GM21717 (cell line): ENCODE measurements around the gene KRT71.
"Not testable (repeated sequence)": the region's sequence is repeated elsewhere in the genome, so short reads cannot be mapped to it uniquely, and the experiment has no call there.

Experiments used
- ATAC-seq: cut with Tn5 transposase; IDR thresholded peaks from one replicate; pipeline ENCODE4 v1.9.1; 2021; ENCODE audit warnings: mild to moderate bottlenecking, moderate library complexity; ENCODE audit not compliant: unreplicated experiment

Gene KRT71

DNA sequence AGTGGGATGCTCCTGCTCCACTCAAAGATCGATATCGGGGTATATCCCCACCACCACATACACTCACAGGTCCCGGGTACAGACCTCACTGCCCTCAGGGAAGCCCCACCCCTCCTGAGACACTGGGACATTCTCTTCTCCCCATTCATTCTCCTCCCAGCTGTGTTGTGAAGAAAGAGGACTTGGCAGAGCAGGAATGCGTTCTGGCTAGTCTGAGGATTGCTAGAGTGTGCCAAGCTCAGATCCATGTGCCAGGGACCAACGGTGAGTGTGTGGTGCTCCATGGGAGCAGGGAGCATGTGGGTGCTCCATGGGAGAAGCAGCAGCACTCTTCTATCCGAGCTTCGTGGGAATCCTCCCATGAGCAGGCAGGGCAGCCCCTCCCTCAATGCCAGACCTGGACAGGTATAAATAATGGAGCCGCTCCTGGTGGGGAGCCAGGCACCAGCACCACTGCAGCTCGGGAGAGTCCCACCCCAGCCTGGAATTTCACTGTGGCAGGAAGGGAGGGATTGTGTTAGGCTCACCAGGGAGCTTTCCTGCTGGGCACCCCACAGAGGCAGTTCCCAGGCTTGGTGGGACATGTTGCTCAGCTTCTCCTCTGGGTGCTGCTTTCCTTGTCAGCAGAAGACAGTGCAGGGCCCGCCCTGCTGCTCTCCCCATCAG, 30.5 kb downstream of the KRT71 start:
- ATAC-seq = no peak

DNA sequence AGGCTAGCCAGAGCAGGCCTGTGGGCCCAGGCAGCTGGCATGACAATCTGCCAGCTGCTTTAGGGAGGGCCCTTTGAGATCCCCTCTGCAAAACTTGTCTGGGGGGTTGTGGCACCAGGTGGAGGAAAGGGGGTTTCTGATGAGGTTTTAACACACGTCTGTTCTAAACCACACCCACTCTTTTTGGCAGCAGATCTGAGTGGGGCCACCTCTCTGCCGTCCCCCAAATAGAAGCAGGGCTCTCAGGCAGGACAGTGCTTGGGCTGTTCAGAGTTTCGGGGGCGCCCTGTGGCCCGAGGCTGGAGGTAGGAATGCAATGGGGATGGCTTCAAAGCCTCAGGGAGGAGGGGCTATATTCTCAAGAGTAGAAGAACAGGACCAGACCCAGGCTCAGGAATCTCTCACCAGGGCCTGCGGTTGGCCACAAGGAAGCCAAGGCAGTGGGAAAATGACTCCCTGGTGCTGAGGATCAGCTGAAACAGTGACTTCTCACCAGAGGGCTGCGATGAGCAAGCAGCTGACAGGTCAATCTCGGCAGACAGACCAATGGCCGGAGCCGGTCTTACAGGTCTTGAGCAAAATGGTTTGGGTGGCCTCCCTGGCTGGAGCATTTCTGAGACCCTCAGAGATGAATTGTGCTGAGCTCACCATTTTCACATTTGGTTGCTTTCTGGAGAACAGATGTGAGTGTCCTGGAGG, 31.2 kb downstream of the KRT71 start:
- ATAC-seq = no peak

DNA sequence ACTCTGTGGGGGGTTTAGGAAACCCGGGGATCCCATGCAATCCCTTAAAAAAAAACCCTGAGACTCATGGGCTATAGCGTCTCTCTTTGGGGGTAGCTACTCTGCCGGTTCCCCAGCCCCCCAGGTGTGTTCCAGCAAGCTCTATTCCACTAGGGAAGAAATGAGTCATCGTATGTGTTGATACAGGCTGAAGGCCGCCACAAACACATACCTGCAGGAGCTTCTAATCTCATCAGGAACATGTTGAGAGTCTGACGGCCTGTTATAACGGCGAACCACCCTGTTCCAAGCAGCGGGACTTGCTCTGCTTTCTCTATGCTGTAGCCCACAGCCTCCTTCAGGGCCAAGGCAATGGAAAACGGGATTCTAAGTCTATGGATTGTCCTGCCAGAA, 31.8 kb downstream of the KRT71 start:
- no peak for ATAC-seq

DNA sequence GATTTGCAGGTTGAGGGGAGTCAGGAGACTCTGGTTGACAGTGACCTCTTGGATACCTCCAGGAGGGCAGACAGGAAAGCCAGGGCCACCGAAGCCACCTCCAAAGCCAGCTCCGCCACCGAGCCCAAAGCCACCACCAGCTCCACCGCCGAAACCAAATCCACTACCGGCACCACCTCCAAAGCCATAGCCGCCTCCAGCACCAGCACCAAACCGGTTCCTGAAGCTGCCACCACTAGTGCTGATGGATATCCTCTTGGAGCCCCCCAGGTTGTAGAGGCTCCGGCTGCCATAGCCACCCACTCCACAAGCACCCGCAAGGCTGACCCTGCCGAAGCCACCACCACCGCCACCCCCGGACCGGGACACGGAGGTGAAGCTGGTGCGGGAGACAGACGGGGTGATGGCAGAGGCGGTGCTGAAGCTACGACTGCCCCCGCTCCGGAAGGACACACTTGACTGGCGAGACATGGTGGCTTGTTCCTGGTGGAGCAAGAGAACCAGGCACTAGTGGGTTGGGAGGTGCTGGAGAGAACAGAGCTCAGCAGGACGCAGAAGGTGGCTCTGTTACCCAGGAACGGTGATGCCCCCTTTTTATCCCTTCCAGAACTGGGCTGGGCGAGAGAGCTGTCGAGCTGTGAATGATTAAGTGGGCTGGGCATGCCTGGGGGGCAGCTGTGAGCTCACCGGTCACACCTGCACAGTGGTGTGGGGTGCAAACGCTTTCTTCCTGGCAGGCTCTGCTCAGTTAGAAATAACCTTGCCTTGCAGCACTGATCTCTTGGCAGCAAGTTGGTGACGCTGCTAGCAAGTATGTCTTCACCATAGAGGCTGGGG, 32.9 kb downstream of the KRT71 start, which contains the start of gene KRT5:
Gene KRT5 (minus strand): TSS at position 569 of the 837 bp plus-strand sequence. CDS start 98 bp downstream, at position 471.
- no peak for ATAC-seq

DNA sequence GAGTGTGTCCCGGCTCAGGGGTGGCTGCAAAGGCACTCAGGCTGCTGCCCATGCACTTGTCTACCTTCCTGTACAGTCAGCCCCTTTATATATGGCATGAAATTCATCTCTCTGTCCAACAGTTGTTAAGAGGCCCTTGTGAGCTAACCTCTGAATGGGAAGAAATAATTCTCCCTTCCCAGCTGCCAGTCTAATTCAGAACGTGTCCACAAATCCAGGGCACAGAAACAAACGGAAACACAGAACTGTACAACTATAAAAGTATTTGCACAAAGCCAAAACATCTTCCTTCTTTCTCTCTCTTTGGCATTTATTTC, 33.6 kb downstream of the KRT71 start:
- ATAC-seq = no peak

DNA sequence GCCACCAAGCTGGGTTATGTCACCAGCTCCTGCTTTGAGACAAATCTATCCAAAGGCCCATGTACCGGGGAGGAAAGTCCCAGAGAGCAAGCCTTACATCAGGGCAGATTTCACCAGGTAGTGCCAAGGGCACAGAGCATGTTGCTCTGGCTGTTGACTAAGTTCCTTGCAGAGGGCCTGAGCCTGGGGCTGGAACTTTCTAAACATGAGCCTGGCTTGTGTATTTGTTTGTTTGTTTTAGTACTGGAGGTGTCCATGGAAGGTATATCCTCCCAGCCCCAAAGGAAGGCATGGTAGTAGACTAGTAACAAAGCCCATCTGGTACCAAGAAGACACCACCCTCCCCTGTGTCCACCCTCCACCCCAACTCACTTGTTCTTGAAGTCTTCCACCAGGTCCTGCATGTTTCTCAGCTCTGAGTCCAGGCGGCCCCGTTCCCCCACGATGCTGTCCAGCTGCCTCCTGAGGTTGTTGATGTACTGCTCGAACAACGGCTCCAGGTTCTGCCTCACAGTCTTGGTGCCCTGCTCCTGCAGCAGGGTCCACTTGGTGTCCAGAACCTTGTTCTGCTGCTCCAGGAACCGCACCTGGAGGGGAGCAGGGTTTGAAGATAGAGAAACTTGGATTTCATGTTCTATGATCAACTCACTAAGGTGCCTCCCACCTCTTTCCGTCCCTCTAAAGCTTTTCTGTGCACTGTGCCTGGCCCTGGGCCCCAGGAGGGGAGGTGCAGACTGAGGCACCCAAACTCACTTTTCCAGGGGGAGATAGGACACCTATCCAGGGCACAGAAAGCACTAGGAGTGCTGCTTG, 34.2 kb downstream of the KRT71 start:
- no peak for ATAC-seq

DNA sequence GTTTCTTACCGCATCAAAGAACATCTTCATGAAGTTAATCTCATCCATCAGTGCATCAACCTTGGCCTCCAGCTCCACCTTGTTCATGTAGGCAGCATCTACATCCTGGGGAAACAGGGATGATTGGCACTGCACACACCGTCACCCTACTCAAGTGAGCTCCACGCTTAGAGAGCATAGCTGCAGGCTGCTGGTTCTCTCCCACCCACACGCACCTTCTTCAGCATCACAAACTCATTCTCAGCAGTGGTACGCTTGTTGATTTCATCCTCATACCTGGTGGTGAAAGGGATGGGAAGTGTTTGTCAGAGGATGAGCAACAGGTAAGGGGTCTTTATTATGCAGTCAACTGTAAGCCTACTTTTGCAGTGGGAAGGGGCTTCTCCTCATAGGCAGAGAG, 35.1 kb downstream of the KRT71 start:
- ATAC-seq = no peak

DNA sequence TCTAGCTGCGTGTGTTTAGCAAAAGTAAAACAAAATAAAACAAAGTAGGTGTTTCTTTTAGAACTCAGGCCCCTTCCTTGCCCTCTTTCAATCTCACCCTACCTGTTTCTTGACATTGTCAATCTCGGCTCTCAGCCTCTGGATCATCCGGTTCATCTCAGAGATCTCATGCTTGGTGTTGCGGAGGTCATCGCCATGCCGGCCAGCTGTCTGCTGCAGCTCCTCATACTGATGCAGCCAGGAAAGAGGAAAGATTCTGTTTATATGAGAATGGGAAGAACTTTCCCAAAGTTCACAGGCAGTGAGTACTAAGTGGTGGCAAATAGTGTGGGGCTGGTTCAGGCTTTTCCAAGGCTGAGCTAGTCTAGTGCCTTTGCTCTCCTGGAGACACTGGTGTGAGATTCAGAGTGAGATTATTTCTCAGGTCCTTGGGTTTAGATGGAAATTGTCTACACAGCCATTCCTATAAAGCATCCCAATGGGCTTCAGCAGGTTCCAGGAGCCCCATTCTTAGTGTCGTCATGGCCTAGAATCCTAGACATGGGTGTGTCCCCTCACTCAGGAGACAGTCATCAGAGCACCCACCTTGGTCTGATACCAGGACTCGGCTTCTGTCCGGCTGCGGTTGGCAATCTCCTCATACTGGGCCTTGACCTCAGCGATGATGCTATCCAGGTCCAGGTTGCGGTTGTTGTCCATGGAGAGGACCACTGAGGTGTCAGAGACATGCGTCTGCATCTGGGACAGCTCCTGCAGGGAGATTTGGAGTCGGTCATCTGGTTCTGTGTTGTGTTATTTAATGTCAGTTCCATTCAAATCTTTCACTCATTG, 35.7 kb downstream of the KRT71 start:
- no peak for ATAC-seq

DNA sequence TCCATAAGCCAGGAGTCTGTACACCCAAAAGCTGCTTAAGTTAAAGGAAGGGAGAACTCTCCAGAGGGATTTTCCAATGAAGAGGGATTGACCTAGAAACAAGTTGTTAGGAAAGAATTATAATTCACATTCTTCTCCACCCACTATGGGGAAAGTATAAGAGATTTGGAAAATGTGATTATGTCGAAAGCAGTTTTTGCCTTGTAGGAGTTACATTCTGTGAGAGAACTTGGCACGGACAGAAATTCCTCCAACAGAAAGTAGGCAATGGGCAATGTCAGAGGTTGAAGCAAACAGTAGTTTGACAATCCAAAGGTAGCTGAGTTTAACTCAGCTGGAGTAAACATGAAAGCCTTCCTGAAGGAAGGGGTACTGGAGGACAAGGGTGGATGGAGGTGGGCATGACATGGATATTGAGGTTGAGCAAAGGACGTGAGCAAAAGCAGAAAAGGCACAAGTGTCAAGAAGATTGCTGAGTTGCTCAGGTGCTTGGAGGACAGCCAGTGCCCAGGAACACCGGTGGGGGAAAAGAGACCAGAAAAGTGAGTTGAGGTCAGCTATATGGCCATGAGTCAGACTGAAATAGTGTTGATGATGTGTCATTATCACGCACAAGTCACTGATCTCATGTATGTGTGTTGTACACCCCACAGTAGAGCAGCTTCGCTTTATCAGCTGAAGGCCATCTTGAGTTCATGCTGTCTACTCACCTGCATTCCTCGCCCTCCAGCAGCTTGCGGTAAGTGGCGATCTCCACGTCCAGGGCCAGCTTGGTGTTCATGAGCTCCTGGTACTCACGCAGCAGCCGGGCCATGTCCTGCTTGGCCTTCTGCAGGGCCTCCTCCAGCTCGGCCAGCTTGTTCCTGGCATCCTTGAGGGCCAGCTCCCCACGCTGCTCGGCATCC, 36.8 kb downstream of the KRT71 start:
- no peak for ATAC-seq

DNA sequence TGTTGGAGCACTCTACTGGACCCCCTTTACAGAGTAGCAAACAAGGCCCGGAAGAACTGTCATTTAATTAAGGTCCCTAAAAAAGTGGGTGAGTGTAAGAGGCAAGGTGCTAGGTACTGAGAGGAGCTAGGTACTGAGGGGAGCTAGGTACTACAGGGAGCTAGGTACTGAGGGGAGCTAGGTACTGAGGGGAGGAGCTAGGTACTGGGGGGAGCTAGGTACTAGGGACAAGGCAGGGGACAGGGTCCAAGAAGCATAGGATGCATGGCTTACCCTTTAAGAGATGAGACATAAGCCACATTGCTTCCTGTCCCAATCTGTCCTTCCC, 37.7 kb downstream of the KRT71 start:
- no peak for ATAC-seq

DNA sequence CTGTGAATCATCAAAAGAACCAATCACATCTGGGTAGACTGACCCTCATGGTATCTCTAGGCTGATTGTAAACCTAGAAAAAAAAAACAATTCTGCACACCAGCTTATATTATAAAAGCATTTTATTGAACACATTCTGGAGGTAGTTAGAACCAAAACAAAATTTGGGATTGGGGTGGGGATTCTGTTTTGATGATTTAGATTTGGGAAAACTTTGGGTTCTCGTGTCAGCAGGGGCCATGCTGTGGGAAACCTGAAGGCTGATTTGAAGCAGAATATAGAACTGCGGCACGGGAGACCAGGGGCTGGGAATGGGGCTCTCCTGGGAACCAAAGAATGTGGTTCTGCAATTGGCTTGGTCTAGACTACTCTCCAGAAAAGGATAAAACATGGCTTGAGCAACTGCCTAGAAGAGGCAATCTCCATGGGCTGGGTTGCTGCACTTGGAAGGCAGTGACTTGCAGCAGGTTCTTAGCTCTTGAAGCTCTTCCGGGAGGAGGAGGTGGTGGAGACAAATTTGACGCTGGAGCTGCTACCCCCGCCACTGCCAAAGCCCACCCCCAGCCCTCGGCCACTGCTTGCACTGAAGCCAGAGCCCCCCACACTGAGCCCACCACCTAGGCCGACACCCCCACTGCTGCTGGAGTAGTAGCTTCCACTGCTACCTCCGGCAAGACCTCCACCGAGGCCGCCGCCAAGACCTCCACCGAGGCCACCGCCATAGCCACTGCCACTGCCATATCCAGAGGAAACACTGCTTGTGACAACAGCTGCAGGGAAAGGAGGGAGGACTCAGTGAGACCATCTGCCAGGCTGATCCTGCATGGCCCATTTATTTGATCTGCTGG, 38.2 kb downstream of the KRT71 start:
- ATAC-seq = no peak

DNA sequence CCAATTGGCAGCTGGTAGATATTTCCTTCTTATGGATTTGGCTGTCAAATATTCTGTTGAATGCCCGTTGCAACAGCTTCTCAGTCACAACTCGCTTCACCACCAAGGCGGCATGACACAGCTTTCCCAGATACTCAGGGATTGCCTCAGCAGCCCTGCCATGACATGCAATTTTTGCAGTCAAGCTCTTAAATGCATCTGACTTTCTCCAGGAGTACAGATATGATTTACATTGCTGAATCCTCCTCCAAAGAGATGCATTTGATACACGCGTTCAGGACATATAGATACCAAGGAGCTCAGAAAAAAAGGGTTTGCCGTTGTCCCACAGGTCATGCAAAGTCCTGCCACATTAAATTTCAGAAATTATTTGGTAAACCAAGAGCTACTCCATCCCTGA, 39.2 kb downstream of the KRT71 start:
- ATAC-seq = no peak

DNA sequence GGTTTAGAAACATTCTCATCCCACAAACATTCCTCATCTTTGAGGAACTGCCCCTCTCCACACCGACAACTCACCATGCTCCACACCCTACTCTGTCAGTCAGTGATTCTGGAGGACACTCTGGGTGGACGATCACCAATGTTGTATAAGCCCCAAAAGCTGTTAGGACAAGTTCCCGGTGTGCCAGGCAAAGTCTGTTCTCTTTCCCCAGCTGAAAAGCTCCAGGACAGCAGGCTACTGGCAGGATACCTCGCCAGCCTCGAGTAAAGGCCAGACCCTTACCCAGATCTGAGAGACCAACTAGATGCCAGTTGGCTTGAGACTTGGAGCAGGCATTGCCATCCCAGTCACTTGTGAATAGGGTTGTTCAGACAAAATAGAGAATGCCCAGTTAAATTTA, 44.7 kb downstream of the KRT71 start:
- ATAC-seq = no peak

DNA sequence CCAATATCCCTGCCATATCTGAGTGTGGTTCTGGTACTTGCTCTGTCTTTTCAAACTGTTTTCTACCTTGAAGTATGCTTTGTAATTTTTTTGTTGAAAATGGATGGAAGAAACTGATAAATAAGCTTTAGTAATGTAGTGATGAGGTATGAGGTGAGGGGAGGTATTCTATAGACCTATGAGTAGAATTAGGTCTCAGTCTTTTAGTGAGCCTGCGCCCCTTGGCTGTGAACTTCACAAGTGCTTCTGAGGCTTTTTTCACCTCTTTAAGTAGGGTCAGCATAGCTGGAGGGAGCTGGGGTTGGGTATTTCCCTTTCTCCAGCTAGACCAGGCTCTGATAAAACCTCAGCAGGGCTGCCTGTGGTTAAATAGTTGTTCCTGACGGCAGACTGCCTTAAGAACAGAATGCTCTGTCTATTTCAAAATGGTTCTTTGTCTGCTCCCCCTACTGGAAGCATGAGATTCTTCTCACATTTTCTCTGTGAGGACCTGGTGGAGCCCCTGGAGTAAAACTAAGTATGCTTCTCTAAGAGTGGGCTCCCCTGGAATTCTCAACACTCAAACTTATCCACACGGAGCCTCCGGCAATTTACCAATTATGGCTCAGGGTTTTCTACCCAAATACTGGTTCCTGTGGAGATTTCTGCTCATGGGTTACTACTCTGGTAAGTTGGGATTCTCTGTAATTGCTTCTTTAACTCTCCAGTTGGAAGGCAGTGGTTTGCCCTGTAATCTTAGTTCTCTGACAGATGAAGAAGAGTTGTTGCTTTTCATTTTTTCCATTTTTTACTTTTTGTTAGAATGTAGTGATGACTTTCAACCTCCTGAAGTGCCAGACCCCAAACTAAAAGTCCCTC, 45.9 kb downstream of the KRT71 start:
- no peak for ATAC-seq

DNA sequence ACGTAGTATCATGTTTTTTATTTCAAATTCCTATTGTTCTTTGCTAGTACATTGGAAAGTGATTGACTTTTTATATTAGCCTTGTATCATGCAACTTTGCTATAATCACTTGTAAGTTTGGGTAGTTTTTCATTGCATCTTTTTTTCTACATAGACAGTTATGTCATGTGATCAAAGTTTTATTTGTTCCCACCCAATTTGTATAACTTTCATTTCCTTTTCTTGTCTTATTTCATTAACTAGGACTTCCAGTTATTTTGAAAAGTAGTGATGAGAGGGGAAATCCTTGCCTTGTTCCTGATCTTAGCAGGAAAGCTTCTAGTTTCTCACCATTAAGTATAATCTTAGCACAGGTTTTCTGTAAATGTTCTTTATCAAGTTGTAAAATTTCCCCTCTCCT, 50.1 kb downstream of the KRT71 start:
- ATAC-seq = no peak

DNA sequence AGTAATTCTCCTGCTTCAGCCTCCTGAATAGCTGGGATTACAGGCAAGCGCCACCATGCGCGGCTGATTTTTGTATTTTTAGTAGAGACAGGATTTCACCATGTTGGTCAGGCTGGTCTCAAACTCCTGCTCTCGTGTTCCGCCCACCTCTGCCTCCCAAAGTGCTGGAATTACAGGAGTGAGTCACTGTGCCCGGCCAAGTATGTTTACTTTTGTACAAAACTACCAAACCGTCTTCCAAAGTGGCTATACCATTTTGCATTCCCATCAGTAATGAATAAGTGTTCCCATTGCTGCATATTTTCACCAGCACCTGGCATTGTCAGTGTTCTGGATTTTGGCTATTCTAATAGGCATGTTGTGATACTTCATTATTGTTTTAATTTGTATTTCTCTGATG, 51.5 kb downstream of the KRT71 start:
- ATAC-seq = no peak

DNA sequence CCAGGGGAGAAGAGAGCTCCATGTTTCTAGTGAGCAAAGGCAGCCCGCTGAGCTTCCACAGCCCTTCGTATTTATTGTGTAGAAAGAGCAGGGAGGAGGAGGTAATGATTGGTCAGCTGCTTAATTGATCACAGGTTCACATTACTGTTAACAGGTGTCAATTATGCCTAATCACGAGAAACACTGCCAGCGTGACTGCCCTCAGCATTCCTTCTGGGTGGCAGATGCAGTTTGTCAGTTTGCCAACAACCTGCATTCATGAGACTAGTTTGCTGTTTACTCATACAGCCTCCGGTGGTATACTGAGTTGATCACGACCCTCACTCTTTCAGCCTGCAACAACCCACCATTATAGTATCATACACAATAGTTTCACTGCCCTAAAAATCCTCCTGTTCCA, 52.4 kb downstream of the KRT71 start:
- not testable (repeated sequence) for ATAC-seq
